GM23338 (cell line): ENCODE measurements around the gene FASTKD1. TPM values are rescaled to one million over a fixed set of nuclear protein-coding genes. Genes with fewer than 3 reads are reported as not detected.

Experiments
- ATAC-seq: fragments of 200-7000 bp; cut with Tn5 transposase; 3 replicates; pipeline ENCODE4 v1.9.1; 2020
- DNase-seq: peaks from one replicate; pipeline ENCODE4 v3.0.0-alpha.2; 2015; ENCODE audit warnings: low spot score
- H2AFZ ChIP-seq: fragments of 200-600 bp; sonication (generic); 2 replicates; pipeline ENCODE4 v1.8.0; 2016; ENCODE audit warnings: antibody characterized with exemption, mild to moderate bottlenecking, moderate library complexity
- H3F3A ChIP-seq: fragments of 200-600 bp; sonication (generic); replicated peaks from 2 replicates; pipeline ENCODE4 v1.8.0; 2017; ENCODE audit warnings: antibody characterized with exemption, mixed run types, low read depth
- H3K27ac ChIP-seq: fragments of 200-600 bp; sonication (generic); 2 replicates; pipeline ENCODE4 v1.6.1; 2016; ENCODE audit warnings: low read depth
- H3K27me3 ChIP-seq: fragments of 200-600 bp; sonication (generic); 2 replicates; pipeline ENCODE4 v1.8.0; 2016; ENCODE audit warnings: mild to moderate bottlenecking, mixed run types, moderate library complexity; ENCODE audit not compliant: insufficient read depth
- H3K36me3 ChIP-seq: fragments of 200-600 bp; sonication (generic); 2 replicates; pipeline ENCODE4 v1.8.0; 2016; ENCODE audit warnings: mild to moderate bottlenecking; ENCODE audit not compliant: insufficient read depth
- H3K4me1 ChIP-seq: fragments of 200-600 bp; sonication (generic); 2 replicates; pipeline ENCODE4 v1.8.0; 2016; ENCODE audit warnings: mild to moderate bottlenecking, moderate library complexity; ENCODE audit not compliant: insufficient read depth
- H3K4me2 ChIP-seq: fragments of 200-600 bp; sonication (generic); 2 replicates; pipeline ENCODE4 v1.7.1; 2017; ENCODE audit warnings: mixed run types
- H3K4me3 ChIP-seq: fragments of 200-600 bp; sonication (generic); 2 replicates; pipeline ENCODE4 v1.6.1; 2016; ENCODE audit warnings: mixed run types
- H3K79me2 ChIP-seq: fragments of 200-600 bp; sonication (generic); replicated peaks from 2 replicates; pipeline ENCODE4 v1.8.0; 2017; ENCODE audit warnings: mild to moderate bottlenecking; ENCODE audit not compliant: insufficient read depth
- H3K9me2 ChIP-seq: fragments of 200-600 bp; sonication (generic); 2 replicates; pipeline ENCODE4 v1.8.0; 2017; ENCODE audit not compliant: insufficient read depth
- H4K20me1 ChIP-seq: fragments of 200-600 bp; sonication (generic); replicated peaks from 2 replicates; pipeline ENCODE4 v1.8.0; 2017; ENCODE audit warnings: mild to moderate bottlenecking; ENCODE audit not compliant: insufficient read depth
- H3K27ac Mint-ChIP-seq: 2 replicates; pipeline ENCODE4 v1.8.0; 2020; ENCODE audit warnings: inconsistent platforms, mild to moderate bottlenecking, moderate library complexity, mixed read lengths
- H3K27me3 Mint-ChIP-seq: 3 replicates; pipeline ENCODE4 v1.8.0; 2022; ENCODE audit warnings: low read depth, mild to moderate bottlenecking, moderate library complexity, mixed read lengths, inconsistent platforms; ENCODE audit not compliant: insufficient read depth, poor library complexity
- H3K36me3 Mint-ChIP-seq: 3 replicates; pipeline ENCODE4 v1.8.0; 2021; ENCODE audit warnings: low read depth, mild to moderate bottlenecking, inconsistent platforms, moderate library complexity, mixed read lengths
- H3K4me1 Mint-ChIP-seq: 3 replicates; pipeline ENCODE4 v1.8.0; 2020; ENCODE audit warnings: mild to moderate bottlenecking, inconsistent platforms, mixed read lengths
- H3K4me3 Mint-ChIP-seq: 3 replicates; pipeline ENCODE4 v1.8.0; 2021; ENCODE audit warnings: moderate library complexity, mild to moderate bottlenecking, inconsistent platforms, mixed read lengths
- H3K9me3 Mint-ChIP-seq: 3 replicates; pipeline ENCODE4 v1.8.0; 2020; ENCODE audit warnings: moderate library complexity, mild to moderate bottlenecking, inconsistent platforms, mixed read lengths
- CREB1 ChIP-seq: fragments of 250-450 bp; sonication (Bioruptor Pico); IDR thresholded peaks from 2 replicates; pipeline ENCODE4 v1.5.0; 2020; ENCODE audit warnings: low read depth, mild to moderate bottlenecking, moderate library complexity
- CTCF ChIP-seq, 2 experiments: fragments of 200-600 bp in 1 of 2; sonication (generic) in 1 of 2; conservative IDR thresholded peaks; 2 replicates each; pipeline versions ENCODE4 v1.5.1 to v1.6.1; 2016 to 2017; ENCODE audit warnings: antibody characterized with exemption in 2 of 2, low read depth in 2 of 2, mild to moderate bottlenecking in 2 of 2, moderate library complexity in 1 of 2
- EZH2 ChIP-seq: fragments of 200-600 bp; sonication (generic); IDR thresholded peaks from one replicate; pipeline ENCODE4 v1.8.0; 2017; ENCODE audit warnings: antibody characterized with exemption, mild to moderate bottlenecking, low read depth; ENCODE audit not compliant: unreplicated experiment
- EZH2phosphoT487 ChIP-seq: fragments of 200-600 bp; sonication (generic); IDR thresholded peaks from one replicate; pipeline ENCODE4 v1.8.1; 2018; ENCODE audit warnings: antibody characterized with exemption; ENCODE audit not compliant: unreplicated experiment
- JUNB ChIP-seq: IDR thresholded peaks from one replicate; pipeline ENCODE4 v1.6.1; 2016; ENCODE audit warnings: antibody characterized with exemption; ENCODE audit not compliant: unreplicated experiment
- NANOG ChIP-seq: IDR thresholded peaks from 2 replicates; pipeline ENCODE4 v1.6.1; 2016; ENCODE audit warnings: antibody characterized with exemption, borderline replicate concordance
- POLR2AphosphoS5 ChIP-seq: IDR thresholded peaks from 2 replicates; pipeline ENCODE4 v1.6.1; 2016; ENCODE audit warnings: antibody characterized with exemption, low read depth
- STAT1 ChIP-seq: IDR thresholded peaks from one replicate; pipeline ENCODE4 v1.6.1; 2016; ENCODE audit warnings: antibody characterized with exemption; ENCODE audit not compliant: unreplicated experiment
- ZNF114 ChIP-seq: fragments of 250-450 bp; sonication (Bioruptor Pico); IDR thresholded peaks from 2 replicates; pipeline ENCODE4 v1.5.0; 2020; ENCODE audit warnings: mild to moderate bottlenecking, moderate library complexity
- ZNF331 ChIP-seq: fragments of 250-450 bp; sonication (Bioruptor Pico); IDR thresholded peaks from 2 replicates; pipeline ENCODE4 v1.5.0; 2020; ENCODE audit warnings: low read depth, mild to moderate bottlenecking, moderate library complexity
- ZNF462 ChIP-seq: fragments of 250-450 bp; sonication (Bioruptor Pico); IDR thresholded peaks from 2 replicates; pipeline ENCODE4 v1.5.0; 2020; ENCODE audit warnings: mild to moderate bottlenecking, moderate library complexity
- polyA plus RNA-seq: library from polyadenylated mRNA; unstranded; fragments of >200 nt; fragmentation: Nextera tagmentation; extraction: Ambion mirVana; gene quantifications from 2 replicates; pipeline ENCODE4 v1.2.1, GENCODE V29; 2016
- total RNA-seq: library from RNA; depleted of rRNA; stranded (reverse); fragments of >200 nt; shearing (Covaris generic); gene quantifications from 2 replicates; pipeline ENCODE4 v1.2.3, GENCODE V29; 2014
- TF ChIP-seq, protein P1 (sequence below): IDR thresholded peaks from 2 replicates; pipeline ENCODE4 v1.6.1; 2016; ENCODE audit warnings: antibody characterized with exemption
- TF ChIP-seq, protein P2 (sequence below): IDR thresholded peaks from one replicate; pipeline ENCODE4 v1.6.1; 2018; ENCODE audit warnings: antibody characterized with exemption; ENCODE audit not compliant: unreplicated experiment

Gene FASTKD1
- total and polyA plus RNA-seq, 2 experiments from 2014 or later, result 49.0 to 53.3 TPM

DNA sequence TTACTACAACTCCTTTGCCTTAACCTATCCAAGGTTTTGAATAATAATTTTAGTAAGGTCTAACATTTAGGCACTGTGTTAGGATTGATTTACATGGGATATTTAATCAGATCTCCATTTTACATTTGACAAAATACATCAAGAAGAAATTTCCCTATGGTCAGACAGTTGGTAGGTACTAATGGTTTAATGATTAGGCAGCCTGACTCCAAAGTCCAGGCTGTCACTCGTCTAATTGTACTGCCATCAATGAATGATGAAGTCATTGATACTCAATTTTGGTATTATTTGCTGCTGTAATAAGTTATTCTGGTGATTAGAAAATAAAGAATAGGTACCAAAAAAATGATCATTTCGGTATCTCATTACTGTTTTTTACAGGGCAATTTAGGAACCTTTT, 80.3 kb downstream of the FASTKD1 start:
- H3K4me1 Mint-ChIP-seq, result no peaks in the 10 kb centered on the region
- no peak overlapping the region for H3K4me3 ChIP-seq

More for the DNA sequence above, 80.3 kb downstream of the FASTKD1 start:
- peaks cover 4% of the 10 kb centered on the region; the same call in 1 of the 3 replicates for H3K9me3 Mint-ChIP-seq
- Histone ChIP-seq H3K9me2 (no peaks in the 10 kb centered on the region), H3K27me3 (no peaks in the 10 kb centered on the region), H2AFZ (no peak overlapping the region), H3K4me2 (no peak overlapping the region), H3K4me1 (no peaks in the 10 kb centered on the region), H3K36me3 (no peaks in the 10 kb centered on the region), H4K20me1 (no peaks in the 10 kb centered on the region), H3F3A (no peaks in the 10 kb centered on the region), H3K27ac (no peak overlapping the region), H3K79me2 (no peaks in the 10 kb centered on the region)
- H3K4me3 Mint-ChIP-seq, result no peak overlapping the region
- no peak for TF ChIP-seq EZH2phosphoT487
- TF ChIP-seq, protein P1, sequence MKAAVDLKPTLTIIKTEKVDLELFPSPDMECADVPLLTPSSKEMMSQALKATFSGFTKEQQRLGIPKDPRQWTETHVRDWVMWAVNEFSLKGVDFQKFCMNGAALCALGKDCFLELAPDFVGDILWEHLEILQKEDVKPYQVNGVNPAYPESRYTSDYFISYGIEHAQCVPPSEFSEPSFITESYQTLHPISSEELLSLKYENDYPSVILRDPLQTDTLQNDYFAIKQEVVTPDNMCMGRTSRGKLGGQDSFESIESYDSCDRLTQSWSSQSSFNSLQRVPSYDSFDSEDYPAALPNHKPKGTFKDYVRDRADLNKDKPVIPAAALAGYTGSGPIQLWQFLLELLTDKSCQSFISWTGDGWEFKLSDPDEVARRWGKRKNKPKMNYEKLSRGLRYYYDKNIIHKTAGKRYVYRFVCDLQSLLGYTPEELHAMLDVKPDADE, result no peak
- TF ChIP-seq, protein P2, sequence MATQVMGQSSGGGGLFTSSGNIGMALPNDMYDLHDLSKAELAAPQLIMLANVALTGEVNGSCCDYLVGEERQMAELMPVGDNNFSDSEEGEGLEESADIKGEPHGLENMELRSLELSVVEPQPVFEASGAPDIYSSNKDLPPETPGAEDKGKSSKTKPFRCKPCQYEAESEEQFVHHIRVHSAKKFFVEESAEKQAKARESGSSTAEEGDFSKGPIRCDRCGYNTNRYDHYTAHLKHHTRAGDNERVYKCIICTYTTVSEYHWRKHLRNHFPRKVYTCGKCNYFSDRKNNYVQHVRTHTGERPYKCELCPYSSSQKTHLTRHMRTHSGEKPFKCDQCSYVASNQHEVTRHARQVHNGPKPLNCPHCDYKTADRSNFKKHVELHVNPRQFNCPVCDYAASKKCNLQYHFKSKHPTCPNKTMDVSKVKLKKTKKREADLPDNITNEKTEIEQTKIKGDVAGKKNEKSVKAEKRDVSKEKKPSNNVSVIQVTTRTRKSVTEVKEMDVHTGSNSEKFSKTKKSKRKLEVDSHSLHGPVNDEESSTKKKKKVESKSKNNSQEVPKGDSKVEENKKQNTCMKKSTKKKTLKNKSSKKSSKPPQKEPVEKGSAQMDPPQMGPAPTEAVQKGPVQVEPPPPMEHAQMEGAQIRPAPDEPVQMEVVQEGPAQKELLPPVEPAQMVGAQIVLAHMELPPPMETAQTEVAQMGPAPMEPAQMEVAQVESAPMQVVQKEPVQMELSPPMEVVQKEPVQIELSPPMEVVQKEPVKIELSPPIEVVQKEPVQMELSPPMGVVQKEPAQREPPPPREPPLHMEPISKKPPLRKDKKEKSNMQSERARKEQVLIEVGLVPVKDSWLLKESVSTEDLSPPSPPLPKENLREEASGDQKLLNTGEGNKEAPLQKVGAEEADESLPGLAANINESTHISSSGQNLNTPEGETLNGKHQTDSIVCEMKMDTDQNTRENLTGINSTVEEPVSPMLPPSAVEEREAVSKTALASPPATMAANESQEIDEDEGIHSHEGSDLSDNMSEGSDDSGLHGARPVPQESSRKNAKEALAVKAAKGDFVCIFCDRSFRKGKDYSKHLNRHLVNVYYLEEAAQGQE, result no peak
- TF ChIP-seq ZNF462 (CRISPR knock-in tag), result no peak
- TF ChIP-seq NANOG, result no peak
- TF ChIP-seq CTCF (conservative IDR thresholded peaks at IDR 0.05; ENCODE audit: low read depth in 2 of 2), result no peak
- TF ChIP-seq EZH2, result no peak
- TF ChIP-seq JUNB, result no peak
- no peak for TF ChIP-seq ZNF331 (CRISPR knock-in tag)
- TF ChIP-seq STAT1, result no peak
- TF ChIP-seq CREB1, result no peak
- no peak for TF ChIP-seq POLR2AphosphoS5
- no peak for TF ChIP-seq ZNF114
- peaks cover 3% of the 10 kb centered on the region; the same call in 2 of the 3 replicates for H3K36me3 Mint-ChIP-seq
- DNase-seq (no peak), ATAC-seq (no peak)
- peaks cover 2% of the 10 kb centered on the region for H3K27me3 Mint-ChIP-seq
- no peak overlapping the region for H3K27ac Mint-ChIP-seq
